GM18511 (cell line): ENCODE data around the gene KREMEN1.

ENCODE experiments used
- ATAC-seq: cut with Tn5 transposase; IDR thresholded peaks from one replicate; pipeline ENCODE4 v1.9.1; 2021; ENCODE audit warnings: mild to moderate bottlenecking, moderate library complexity; ENCODE audit not compliant: unreplicated experiment

KREMEN1 gene

DNA sequence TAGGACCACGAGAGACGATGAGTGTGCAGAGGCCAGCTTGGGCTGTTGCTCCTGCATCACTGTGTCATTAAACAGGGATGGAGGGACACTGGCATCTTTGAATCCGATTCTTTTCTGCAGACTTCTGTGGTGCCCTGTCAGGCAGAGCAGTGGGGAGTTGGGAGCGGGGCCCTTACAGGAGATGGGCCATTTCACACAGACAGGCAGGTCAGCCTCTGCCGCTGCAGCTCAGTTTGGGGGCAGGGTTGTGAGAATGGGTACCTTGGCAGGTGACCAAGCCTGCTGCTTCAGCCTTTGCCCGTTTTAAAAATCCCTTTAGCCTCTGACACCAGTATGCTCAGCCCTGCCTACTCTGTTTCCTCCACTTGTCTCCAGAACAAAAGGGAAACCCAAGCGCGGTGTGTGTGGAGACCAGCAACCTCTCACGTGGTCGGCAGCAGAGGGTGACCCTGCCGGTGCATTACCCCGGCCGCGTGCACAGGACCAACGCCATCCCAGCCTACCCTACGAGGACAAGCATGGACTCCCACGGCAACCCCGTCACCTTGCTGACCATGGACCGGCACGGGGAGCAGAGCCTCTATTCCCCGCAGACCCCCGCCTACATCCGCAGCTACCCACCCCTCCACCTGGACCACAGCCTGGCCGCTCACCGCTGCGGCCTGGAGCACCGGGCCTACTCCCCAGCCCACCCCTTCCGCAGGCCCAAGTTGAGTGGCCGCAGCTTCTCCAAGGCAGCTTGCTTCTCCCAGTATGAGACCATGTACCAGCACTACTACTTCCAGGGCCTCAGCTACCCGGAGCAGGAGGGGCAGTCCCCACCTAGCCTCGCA lies 23.8 kb upstream of the KREMEN1 start:
- ATAC-seq: no peak

DNA sequence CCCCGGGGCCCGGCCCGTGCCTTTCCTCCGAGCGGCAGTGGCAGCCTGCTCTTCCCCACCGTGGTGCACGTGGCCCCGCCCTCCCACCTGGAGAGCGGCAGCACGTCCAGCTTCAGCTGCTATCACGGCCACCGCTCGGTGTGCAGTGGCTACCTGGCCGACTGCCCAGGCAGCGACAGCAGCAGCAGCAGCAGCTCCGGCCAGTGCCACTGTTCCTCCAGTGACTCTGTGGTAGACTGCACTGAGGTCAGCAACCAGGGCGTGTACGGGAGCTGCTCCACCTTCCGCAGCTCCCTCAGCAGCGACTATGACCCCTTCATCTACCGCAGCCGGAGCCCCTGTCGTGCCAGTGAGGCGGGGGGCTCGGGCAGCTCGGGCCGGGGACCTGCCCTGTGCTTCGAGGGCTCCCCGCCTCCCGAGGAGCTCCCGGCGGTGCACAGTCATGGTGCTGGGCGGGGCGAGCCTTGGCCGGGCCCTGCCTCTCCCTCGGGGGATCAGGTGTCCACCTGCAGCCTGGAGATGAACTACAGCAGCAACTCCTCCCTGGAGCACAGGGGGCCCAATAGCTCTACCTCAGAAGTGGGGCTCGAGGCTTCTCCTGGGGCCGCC lies 23.1 kb upstream of the KREMEN1 start:
- no peak for ATAC-seq

DNA sequence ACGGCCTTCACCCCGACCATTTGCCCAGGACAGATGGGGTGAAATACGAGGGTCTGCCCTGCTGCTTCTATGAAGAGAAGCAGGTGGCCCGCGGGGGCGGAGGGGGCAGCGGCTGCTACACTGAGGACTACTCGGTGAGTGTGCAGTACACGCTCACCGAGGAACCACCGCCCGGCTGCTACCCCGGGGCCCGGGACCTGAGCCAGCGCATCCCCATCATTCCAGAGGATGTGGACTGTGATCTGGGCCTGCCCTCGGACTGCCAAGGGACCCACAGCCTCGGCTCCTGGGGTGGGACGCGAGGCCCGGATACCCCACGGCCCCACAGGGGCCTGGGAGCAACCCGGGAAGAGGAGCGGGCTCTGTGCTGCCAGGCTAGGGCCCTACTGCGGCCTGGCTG lies 22.4 kb upstream of the KREMEN1 start:
- no peak for ATAC-seq

DNA sequence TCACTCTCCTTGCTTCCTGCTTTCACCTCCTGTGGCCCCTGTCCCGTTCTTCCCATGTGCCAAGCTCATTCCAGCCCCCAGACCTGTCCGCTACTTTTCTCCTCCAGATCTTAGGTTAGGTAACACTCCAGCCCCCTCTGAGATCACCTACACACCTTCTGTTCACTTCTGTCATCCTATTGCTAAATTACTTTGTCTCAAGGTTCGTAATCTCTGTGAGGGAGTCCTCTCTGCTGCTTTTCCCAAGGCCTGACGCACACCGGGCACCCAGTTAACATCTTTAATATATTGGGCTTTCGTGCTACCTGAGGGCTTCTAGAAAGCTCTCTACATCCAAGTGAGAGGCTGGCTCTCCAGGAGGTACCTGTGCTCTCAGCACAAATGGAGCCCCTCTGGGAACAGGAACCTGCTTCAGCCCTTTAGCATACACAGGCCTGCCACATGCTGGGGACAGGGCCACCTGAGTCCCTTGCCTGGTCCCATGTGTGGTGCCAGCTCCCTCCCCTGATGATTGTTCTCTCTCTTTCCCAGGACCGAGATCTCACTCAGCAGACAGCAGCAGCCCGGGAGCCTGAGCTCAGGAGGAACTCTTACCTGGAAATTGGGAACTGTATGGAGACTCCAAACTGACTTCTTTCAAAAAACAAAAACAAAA lies 19.7 kb upstream of the KREMEN1 start:
- ATAC-seq: no peak

DNA sequence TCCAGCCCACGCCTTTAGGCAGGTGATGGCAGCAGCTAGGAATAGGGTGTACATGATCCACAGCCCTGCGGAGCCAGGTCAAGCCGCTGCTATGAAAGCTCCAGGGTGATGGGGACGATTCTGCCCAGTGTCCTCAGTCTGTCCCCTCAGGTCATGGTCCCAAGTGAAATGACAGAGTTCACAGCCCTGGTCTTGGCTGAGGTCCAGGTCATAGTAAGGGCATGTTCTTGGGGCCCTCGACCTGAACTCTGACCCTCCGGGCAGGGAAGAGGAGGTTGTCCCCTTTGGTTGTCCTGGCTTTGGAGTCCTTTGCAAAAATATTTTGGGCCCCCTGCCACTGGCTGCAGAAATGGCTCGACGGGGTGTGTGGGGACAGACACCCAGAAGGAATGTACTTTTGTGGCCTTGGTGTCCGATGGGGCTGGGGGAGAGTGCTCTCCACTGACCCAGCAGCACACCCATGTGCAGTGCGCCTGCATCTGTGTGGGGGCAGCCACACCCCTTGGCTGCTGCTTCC lies 18.5 kb upstream of the KREMEN1 start:
- no peak for ATAC-seq

DNA sequence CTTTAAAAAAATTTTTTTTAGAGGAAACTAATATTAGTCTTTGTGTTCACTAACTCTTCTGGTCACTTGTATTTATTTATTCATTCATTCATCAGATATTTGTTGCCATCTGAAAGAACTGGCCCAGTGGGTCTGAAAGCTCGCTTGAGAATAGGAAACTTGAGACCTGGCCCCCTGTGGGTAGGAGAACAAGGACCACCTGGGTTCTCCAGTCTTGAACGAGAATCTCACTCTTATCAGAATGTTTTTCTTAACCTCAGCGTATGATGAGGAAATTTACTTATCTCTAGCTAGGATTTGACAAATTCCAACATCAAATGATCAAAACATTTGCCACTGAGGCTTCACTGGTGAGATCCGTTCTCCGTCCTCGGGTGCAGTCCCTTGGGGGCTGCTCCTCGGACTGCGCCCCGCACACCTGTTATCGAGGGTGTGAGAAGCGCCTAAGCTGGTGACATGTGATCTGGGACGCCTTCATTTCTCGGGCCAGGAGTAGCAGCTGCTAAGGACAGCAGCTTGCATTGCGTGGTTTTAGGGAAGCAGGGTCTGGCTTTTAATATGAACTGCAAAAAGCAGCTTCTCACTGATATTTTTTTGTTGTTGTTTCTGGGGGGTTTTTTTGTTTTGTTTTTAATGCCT lies 17.5 kb upstream of the KREMEN1 start:
- ATAC-seq: no peak

DNA sequence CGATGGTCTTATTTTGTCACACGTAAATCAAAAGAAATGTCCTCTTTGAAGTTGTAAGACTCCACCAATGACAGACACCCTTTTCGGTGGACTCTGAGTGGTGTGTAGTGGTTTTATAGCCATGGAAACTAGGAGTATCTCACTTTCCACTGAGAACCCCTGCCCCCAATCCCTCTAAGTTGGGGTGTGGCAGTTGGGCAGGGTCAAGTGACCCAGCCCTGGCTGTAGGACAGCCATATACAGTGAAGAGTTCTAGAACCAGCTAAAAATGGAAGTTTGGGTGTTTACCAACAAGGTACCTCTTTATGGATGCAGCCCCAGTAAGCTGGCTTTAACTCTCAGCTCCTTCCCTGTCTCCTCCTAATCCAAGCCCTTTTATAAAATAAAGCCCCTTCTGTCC lies 16.4 kb upstream of the KREMEN1 start:
- ATAC-seq: no peak

DNA sequence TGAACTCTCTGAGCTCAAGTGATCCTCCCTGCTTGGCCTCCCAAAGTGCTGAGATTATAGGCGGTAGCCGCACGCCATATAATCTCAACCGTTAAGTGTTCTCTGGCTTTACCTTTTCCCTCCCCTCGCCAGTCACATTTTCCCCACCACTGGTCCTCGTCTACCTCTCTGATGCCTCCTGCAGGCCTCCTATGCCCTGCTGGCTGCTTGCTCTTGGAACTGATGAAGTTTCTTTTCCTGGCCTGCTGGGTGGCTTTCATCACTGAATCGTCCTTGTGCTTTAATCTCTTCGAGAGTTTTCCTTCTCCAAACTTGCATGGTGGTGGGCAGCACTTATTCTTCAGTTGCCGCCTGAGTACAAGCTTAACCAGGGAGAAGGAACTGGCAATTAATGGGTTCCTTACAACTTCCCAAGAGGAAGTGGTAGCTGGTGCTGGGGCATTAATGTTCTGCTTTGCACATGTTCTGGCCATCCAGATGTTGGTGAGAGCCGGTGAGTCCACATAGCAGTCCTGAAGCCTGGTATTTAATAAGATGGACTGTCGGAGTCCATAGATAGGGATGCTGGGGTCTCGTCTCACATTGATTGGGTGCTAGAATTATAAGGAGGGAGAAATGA lies 12.5 kb upstream of the KREMEN1 start:
- no peak for ATAC-seq

DNA sequence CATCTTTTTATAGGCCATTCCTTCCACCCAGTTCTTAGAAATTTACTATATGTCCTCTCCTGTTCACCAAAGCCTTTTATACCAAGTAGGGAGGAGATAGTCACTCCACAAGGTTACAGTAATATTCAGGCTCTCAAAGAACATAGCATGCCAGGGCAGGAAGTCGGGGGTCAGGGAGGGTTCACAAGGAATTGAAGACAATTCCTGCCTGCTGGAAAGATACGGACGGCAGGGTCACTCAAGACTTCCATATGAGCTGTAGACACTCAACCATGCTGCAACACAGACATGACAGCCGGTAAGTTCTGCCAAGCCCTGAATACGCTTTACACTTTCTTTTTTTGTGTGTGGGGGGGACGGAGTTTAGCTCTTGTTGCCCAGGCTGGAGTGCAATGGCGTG lies 11.9 kb upstream of the KREMEN1 start:
- no peak for ATAC-seq

DNA sequence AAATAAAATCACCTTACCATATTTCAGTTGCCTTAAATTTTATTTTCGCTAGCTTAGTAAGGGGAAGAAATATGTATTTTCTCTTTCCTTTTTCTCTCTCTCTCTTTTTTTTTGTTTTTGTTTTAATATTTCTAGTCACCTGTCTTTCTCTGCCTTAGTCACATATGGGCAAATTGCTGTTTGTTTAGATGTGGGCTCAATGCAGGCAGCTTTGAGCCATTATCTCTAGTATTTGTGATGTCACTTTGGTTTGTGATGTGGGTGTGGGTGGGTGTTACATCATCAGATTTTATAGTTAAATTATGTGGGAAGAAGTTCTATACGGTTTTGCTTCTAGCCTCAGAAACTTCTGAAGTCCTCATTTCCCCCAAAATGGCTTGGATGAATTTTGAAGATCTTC lies 11.1 kb upstream of the KREMEN1 start, which contains the start of gene C22orf31:
TSS of gene C22orf31 (minus strand) at position 59 of the 400 bp plus-strand sequence. CDS start at position 20, 39 bp downstream.
- ATAC-seq: no peak

DNA sequence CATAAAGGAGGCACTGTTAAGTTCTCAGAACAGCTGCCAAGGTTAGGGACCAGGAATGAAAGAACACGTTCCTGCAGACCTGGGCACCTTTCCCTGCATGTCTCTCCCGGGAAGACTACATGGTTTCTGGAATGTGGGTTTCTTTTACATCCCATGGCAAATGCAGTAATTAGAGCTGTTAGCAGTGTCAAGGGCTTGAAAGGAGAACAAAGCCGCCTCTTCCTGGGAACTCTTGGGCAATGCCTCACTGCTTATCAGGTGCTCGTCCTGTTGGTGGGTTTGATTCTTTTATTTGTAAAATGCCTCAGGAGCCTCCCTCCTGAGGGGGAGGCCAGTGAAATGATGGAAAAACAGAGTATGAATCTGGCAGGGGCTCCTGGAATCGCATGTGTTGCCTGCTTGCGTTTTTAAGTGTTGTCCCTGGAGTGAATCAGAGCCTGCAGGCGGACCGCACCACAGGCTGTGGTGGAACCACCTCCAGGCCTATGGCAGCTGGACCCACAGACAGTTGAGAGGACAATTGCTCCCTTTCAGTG lies 10.5 kb upstream of the KREMEN1 start:
- no peak for ATAC-seq

DNA sequence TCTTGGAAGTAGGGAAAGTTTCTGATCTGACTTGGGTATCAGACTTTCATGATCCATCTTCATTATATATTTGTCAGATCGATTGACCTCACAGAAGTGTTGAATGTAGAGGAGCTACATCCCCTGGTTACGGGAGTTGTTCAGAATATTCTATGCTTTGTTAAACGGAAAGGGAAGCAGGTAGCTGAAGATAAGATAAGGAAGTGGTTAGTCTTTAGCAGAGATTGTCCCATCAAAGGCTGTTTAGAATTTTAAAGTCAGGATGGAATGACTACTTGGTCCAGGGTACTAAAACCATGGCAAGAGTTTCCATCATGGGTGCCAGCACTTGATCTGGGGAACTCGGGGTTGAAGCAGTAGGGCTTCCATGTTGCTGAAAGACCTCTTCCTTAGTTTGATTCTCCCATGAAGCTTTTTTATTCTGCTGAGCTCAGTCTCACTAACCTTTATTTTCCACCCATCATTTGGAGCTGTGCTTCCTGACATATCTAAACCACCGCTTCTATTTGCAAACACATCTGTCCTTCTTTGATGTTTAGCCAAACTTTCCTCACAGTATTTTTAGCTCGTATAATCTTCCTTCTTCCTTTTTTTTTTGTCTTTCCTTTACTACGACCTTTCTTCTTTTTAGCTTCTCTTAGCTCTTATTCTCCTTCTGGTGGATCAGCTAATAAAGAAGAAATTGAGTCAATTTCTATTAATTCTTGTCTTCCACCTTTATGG lies 7.2 kb upstream of the KREMEN1 start:
- ATAC-seq: no peak

DNA sequence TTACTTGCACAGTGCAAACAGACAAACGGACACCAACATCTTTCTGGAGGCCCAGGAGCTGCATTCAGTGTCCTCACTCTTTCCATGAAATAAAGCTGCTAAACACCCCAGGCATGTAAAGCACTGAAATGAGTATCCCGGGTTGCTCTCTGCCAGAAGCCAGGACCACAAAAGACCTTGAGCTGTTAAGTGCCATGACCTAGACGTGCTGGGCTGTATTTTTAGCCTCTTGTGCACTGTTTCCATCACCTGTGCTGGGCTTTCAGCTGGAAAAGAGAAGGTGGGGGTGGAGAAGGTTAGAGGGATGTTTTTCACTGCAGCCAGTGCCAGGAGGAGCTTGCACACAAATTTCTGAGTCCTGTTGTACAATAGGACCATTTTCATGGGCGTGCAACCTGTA lies 3.4 kb upstream of the KREMEN1 start:
- ATAC-seq: no peak

DNA sequence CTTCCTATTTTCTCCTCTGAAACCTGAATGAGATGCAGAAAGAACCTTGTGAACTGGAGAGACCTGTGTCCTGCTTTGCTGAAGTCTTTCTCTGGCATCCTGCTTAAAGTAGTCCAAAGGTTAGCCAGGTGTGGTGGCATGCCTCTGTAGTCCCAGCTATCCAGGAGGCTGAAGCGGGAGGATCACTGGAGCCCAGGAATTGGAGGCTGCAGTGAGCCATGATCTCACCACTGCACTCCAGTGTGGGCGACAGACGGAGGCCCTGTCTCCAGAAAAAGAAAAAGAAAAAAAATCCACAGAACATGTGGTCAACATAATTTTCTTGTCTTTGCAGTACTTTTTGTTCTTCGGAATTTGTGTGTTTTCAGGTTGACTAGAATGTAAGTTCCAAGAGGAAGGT lies 2.3 kb upstream of the KREMEN1 start:
- ATAC-seq: no peak

DNA sequence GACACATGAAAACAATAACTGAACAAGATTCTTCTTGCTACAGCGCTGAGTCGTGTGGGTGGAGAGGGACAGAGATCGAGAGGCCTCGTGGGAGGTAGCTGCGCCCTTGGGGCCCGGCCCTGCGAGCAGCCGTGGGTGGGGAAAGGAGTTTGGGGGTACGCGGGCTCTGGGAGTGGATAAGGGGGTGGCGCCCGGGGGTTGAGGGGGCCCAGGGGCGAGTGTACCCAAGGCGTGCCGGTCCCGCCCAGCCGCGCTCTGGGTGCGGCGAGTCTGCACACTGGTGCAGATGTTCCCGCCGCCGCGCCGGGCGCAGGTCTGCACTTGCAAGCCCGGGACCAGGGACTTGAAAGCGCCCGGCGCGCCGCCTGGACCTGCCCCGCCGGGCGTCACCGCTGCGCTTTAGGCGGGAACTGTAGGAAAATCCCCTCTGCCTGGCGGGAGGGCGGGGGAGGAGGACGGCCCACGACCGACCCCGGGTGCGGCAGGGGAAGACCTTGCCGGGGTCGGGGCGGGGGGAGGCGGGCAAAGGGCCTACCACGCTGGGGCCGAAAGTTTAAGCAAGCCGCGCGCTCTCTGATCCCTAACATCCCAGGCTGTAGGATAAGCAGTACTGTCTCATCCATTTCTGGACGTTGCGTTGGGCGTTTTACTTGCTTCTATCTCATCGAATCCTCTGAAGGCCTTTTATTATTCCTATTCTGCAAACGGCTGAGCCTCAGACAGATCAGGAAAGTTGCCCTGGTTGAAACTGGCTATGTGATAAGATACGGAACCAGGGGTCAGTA lies 1.4 kb upstream of the KREMEN1 start:
- no peak for ATAC-seq

DNA sequence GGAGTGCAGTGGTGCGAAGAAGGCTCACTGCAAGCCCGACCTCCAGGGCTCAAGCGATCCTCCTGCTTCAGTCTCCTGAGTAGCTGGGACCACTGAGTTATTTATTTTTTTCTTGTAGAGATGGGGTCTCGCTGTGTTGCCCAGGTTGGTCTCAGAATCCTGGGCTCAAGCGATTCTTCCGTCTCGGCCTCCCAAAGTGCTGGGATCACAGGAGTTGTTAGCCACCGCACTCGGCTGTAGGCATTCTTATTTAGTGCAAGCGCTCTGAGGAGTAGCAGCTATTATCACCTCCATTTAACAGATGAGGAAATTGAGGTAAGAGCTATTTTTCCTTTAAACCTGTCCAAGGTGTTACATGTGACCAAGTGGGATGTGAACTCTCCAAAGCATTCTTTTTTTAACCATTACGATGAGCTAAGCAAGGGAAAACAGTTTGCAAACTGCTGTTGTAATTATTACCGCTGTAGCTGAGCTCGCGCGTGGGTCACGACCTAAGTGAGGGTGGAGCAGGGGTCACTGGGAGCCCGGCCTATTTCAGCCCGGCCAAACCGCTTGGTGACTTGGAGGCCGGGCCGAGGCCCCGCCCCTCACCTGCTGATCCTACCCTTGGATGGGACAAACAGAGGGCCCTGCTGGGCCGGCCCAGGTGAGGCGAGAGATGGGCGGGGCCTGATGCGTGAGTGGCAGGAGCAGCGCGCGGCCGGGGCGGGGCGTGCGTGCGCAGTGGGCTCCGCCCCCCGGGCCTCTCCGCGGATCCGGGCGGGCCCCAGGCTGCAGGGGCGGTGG lies 449 bp upstream of the KREMEN1 start:
- peak; percentile 93 for ATAC-seq

DNA sequence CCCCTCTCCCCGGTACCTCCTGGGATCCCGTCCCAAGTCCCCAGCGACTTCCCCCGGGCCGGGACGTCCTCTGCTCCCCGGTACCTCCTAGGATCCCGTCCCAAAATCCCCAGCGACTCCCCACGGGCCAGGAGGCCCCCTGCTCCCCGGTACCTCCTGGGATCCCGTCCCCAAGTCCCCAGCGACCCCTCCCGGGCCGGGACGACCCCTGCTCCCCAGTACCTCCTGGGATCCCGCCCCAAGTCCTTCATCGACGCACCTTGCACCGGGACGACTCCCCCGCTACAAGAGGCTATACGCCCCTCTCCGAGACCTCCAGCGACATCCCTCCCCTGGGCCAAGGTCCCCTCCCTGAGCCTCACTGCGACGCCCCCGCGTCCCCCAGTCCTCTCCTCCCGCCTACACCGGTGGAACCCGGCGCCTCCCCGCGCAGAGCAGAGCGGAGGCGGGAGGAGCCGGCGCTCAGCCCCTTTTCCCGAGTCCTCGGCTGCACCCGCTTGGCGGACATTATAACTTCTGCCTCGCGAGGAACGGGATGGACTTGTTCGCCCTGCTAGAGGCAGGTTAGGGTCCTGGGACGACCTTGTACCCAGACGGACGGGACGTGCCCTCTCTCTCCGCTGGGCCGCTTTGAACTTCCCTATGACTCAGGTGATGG lies 912 bp downstream of the KREMEN1 start:
- no peak for ATAC-seq

DNA sequence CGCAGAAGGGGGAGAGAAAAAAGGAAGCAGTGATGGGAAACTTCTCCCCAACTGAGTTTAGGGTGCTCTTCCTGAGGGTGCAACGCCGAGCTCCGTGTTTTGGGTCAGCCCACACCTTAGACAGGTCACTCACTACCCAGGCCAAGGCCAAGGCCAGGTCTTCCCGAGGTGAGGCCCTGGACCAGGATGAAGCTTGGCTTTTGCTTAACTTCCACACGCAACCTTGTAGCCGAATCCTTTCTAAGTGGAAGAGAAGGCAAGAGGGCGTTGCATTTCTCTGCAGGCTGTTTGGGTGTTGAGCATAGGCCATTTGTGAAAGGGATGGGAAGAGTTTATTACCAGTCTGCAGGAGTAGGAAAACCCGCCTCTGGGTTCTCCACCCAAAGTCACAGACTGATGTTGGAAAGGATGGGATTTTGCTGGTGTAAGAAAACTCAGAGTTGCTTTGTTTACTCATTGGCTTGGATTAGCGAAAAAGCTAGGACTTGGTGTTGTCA lies 1.5 kb downstream of the KREMEN1 start:
- ATAC-seq: no peak
